ENCODE results near the gene MS4A18. TPM values are rescaled to one million over a fixed set of nuclear protein-coding genes. Genes with fewer than 3 reads are reported as not detected.

MS4A18 gene
- total and polyA plus RNA-seq, 2 experiments from 2014 or later = not detected

DNA sequence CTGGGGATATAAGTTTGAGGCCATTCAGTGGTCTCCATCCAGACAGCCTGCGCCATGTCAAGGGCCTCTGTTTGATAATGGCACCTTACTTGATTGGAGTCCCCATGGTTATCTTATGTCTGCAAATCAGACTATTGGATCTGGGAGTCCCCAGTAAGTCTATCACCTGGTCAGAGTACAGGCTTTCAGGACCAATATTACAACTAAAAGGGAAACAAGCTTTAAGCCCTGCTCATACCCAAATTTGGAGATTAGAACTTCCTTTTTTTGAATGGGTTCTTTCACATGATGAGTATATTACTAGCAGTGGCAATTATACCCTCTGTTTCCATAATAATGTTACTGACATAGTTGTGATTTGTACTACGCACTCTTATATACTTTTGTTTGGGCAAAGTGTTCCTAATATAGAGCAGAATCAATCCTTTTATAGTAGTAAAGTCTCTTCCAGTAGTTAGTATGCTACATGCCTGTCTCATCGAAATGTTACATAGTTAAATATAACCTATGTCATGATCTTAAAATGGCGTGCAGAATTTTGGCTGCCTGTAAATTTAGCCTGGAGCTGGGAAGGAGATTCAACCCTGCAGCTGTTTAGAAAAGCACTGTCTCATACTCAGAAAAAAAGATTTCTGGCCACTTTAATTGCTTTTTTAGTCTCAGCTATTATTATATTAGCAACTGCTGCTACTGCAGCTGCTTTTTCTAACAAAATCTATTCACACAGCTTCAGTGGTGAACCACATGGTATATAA lies 37.1 kb downstream of the MS4A18 start:
- Histone ChIP-seq H3K27me3 (no peaks in the 10 kb centered on the region), H3K79me2 (no peaks in the 10 kb centered on the region), H3K9me2 (replicated peaks; ENCODE audit: insufficient read depth) (no peaks in the 10 kb centered on the region), H4K20me1 (ENCODE audit: insufficient read depth, poor library complexity, severe bottlenecking) (no peaks in the 10 kb centered on the region), H2AFZ (no peak overlapping the region), H3K36me3 (replicated peaks; ENCODE audit: insufficient read depth, low read depth) (no peaks in the 10 kb centered on the region), H3K9me3 (ENCODE audit: low read depth) (no peaks in the 10 kb centered on the region), H3K4me1 (ENCODE audit: insufficient read depth) (peaks cover 8% of the 10 kb centered on the region), H3K27ac (peak overlapping the region; percentile 82), H3K4me3 (no peak overlapping the region), H3K4me2 (no peak overlapping the region)
- no peak for TF ChIP-seq EZH2phosphoT487 (IDR thresholded peaks at IDR 0.05; ENCODE audit: low read depth, severe bottlenecking, unreplicated experiment)
- no peak for TF ChIP-seq EZH2 (IDR thresholded peaks at IDR 0.05; ENCODE audit: borderline replicate concordance)
- TF ChIP-seq, protein P1, sequence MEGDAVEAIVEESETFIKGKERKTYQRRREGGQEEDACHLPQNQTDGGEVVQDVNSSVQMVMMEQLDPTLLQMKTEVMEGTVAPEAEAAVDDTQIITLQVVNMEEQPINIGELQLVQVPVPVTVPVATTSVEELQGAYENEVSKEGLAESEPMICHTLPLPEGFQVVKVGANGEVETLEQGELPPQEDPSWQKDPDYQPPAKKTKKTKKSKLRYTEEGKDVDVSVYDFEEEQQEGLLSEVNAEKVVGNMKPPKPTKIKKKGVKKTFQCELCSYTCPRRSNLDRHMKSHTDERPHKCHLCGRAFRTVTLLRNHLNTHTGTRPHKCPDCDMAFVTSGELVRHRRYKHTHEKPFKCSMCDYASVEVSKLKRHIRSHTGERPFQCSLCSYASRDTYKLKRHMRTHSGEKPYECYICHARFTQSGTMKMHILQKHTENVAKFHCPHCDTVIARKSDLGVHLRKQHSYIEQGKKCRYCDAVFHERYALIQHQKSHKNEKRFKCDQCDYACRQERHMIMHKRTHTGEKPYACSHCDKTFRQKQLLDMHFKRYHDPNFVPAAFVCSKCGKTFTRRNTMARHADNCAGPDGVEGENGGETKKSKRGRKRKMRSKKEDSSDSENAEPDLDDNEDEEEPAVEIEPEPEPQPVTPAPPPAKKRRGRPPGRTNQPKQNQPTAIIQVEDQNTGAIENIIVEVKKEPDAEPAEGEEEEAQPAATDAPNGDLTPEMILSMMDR (IDR thresholded peaks at IDR 0.05; ENCODE audit: poor library complexity) = no peak
- DNase-seq (ENCODE audit: low spot score) = no peak
- 83% methylated on average over 4 of the region's 4 CpGs for WGBS (ENCODE audit: low lambda C conversion rate, missing lambda C conversion rate)

DNA sequence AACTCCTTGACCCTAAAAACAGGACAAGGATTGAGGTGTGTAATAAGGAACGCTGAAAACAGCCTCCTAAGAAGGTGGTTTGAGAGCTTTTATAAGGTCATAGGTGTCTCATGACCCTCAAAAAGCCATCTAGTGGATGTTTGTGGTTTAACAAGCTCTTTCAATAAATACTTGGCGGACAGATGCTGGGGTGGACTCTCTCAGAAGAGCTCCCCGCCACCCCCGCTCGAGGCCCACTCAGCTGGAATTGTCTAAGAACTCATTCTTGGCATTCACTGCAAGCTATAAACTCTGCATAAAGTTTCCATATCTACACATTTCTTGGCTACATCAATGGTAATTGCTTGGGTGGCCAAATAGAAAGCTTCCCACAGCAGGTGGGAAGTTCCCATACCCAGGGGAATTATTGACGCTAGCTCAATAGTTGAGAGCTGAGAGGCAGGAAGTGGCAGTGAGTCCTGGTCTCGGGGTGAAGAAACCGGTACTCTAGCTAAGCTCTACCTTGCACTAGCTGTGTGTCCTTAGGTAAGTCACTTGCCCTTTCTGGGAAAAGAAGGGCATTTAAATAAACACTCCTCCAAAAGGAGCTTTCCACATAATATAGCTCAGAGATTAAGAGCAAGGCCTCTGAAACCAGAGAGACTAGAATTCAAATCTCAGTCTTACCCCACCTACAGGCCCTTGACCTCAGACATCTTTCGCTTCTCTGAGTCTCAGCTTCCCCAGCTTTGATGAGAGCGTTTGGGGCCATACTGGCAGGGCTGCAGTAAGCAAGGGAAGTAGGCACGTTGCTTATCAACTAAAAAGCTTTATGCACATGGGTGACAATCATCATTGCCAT lies 38.6 kb downstream of the MS4A18 start:
- Histone ChIP-seq H3K36me3 (replicated peaks; ENCODE audit: insufficient read depth, low read depth) (no peaks in the 10 kb centered on the region), H3K9me2 (replicated peaks; ENCODE audit: insufficient read depth) (no peaks in the 10 kb centered on the region), H3K4me2 (no peak overlapping the region), H3K27me3 (no peaks in the 10 kb centered on the region), H3K79me2 (no peaks in the 10 kb centered on the region), H4K20me1 (ENCODE audit: insufficient read depth, poor library complexity, severe bottlenecking) (no peaks in the 10 kb centered on the region), H3K9me3 (ENCODE audit: low read depth) (no peaks in the 10 kb centered on the region), H3K4me3 (no peak overlapping the region), H2AFZ (no peak overlapping the region), H3K4me1 (ENCODE audit: insufficient read depth) (peaks cover 8% of the 10 kb centered on the region), H3K27ac (no peak overlapping the region)
- TF ChIP-seq, protein P1 (IDR thresholded peaks at IDR 0.05; ENCODE audit: poor library complexity) = peak; percentile 17
- TF ChIP-seq EZH2 (IDR thresholded peaks at IDR 0.05; ENCODE audit: borderline replicate concordance) = no peak
- DNase-seq (ENCODE audit: low spot score) = peak; percentile 48
- WGBS (ENCODE audit: low lambda C conversion rate, missing lambda C conversion rate) = 61% methylated on average over 11 of the region's 11 CpGs

DNA sequence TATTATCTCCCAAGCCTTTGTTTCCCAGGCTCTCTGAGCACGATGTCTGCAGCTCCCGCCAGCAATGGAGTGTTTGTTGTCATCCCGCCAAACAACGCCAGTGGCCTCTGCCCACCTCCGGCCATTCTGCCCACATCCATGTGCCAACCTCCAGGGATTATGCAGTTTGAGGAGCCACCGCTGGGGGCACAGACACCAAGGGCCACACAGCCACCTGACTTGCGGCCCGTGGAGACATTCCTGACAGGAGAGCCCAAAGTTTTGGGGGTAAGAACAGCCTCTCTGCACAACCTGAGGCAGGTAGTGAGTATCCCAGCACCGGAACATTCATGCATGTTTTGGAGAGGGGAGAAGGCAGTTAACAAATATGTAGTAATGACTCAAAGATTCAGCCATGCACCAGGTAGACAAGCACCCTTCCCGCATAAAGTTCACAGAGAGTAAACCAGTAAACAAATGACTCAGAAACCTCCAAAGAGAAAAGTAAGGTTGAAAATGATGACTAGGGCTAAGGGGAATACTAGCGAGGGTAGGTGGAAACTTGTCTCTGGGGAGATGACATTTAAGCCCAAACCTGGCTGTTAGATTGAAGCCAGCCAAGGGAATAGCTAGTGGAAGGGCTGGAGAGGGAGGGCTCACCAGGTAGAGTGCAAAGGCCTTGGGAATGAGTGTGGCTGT lies 39.3 kb downstream of the MS4A18 start:
- H3K4me1 ChIP-seq (ENCODE audit: insufficient read depth) = peaks cover under 1% of the 10 kb centered on the region
- no peak overlapping the region for H3K27ac ChIP-seq
- H3K27me3 ChIP-seq = no peaks in the 10 kb centered on the region
- H3K4me3 ChIP-seq = no peak overlapping the region
- no peaks in the 10 kb centered on the region for H4K20me1 ChIP-seq (ENCODE audit: insufficient read depth, poor library complexity, severe bottlenecking)
- 86% methylated on average over 11 of the region's 11 CpGs for WGBS (ENCODE audit: low lambda C conversion rate, missing lambda C conversion rate)
- H3K36me3 ChIP-seq (replicated peaks; ENCODE audit: insufficient read depth, low read depth) = no peaks in the 10 kb centered on the region
- no peak overlapping the region for H2AFZ ChIP-seq
- no peak for DNase-seq (ENCODE audit: low spot score)
- no peaks in the 10 kb centered on the region for H3K9me2 ChIP-seq (replicated peaks; ENCODE audit: insufficient read depth)
- no peaks in the 10 kb centered on the region for H3K9me3 ChIP-seq (ENCODE audit: low read depth)
- no peak overlapping the region for H3K4me2 ChIP-seq
- TF ChIP-seq EZH2 (IDR thresholded peaks at IDR 0.05; ENCODE audit: borderline replicate concordance) (no peak), EZH2phosphoT487 (IDR thresholded peaks at IDR 0.05; ENCODE audit: low read depth, severe bottlenecking, unreplicated experiment) (no peak)
- TF ChIP-seq, protein P1 (IDR thresholded peaks at IDR 0.05; ENCODE audit: poor library complexity) = no peak
- H3K79me2 ChIP-seq = no peaks in the 10 kb centered on the region
